ENCODE data around the gene ZNF80.
"Not testable (repeated sequence)": the region's sequence is repeated elsewhere in the genome, so short reads cannot be mapped to it uniquely, and the experiment has no call there.

The ZNF80 gene

GRCh38 chr3:114242947-114243346, 5.6 kb upstream of the ZNF80 start:
- no peaks in the 10 kb centered on the region for H3K9me3 ChIP-seq (replicated peaks; ENCODE audit: low read length)
- no peak overlapping the region for H3K4me2 ChIP-seq (ENCODE audit: low read length)
- no peak overlapping the region for H3K9ac ChIP-seq (ENCODE audit: low read depth, low read length)
- H3K4me3 ChIP-seq (ENCODE audit: low read length): no peak overlapping the region
- H3K27me3 ChIP-seq (ENCODE audit: control insufficient read depth, insufficient read depth, low read length): peaks cover 7% of the 10 kb centered on the region
- no peaks in the 10 kb centered on the region for H3K36me3 ChIP-seq (ENCODE audit: insufficient read depth, low read length)
- no peaks in the 10 kb centered on the region for H3K4me1 ChIP-seq (ENCODE audit: control insufficient read depth, insufficient read depth, low read length)

GRCh38 chr3:114241262-114241661, 3.9 kb upstream of the ZNF80 start:
- Histone ChIP-seq H3K27me3 (ENCODE audit: control insufficient read depth, insufficient read depth, low read length) (peaks cover 7% of the 10 kb centered on the region), H3K9me3 (replicated peaks; ENCODE audit: low read length) (no peaks in the 10 kb centered on the region), H3K4me1 (ENCODE audit: control insufficient read depth, insufficient read depth, low read length) (no peaks in the 10 kb centered on the region), H3K36me3 (ENCODE audit: insufficient read depth, low read length) (no peaks in the 10 kb centered on the region), H3K4me3 (ENCODE audit: low read length) (no peak overlapping the region), H3K9ac (ENCODE audit: low read depth, low read length) (no peak overlapping the region), H3K4me2 (ENCODE audit: low read length) (no peak overlapping the region)

DNA sequence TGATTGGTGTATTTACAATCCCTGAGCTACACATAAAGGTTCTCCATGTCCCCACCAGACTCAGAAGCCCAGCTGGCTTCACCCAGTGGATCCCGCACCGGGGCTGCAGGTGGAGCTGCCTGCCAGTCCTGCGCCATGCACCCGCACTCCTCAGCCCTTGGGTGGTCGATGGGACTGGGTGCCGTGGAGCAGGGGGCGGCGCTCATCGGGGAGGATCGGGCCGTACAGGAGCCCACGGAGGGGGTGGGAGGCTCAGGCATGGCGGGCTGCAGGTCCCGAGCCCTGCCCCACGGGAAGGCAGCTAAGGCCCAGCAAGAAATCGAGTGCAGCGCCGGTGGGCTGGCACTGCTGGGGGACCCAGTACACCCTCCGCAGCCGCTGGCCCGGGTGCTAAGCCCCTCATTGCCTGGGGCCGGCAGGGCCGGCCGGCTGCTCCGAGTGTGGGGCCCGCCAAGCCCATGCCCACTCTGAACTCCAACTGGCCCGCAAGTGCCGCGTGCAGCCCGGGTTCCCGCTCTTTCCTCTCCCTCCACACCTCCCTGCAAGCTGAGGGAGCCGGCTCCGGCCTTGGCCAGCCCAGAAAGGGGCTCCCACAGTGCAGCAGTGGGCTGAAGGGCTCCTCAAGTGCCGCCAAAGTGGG, 888 bp upstream of the ZNF80 start:
- H3K36me3 ChIP-seq (ENCODE audit: insufficient read depth, low read length); H3K4me2 ChIP-seq (ENCODE audit: low read length); H3K4me3 ChIP-seq (ENCODE audit: low read length); H3K27me3 ChIP-seq (ENCODE audit: control insufficient read depth, insufficient read depth, low read length); H3K9ac ChIP-seq (ENCODE audit: low read depth, low read length); H3K9me3 ChIP-seq (replicated peaks; ENCODE audit: low read length); H3K4me1 ChIP-seq (ENCODE audit: control insufficient read depth, insufficient read depth, low read length): not testable (repeated sequence)

- Histone ChIP-seq H3K9ac (ENCODE audit: low read depth, low read length) (no peak overlapping the region), H3K4me2 (ENCODE audit: low read length) (no peak overlapping the region), H3K27me3 (ENCODE audit: control insufficient read depth, insufficient read depth, low read length) (peaks cover 4% of the 10 kb centered on the region), H3K36me3 (ENCODE audit: insufficient read depth, low read length) (no peaks in the 10 kb centered on the region), H3K4me1 (ENCODE audit: control insufficient read depth, insufficient read depth, low read length) (no peaks in the 10 kb centered on the region), H3K4me3 (ENCODE audit: low read length) (no peak overlapping the region), H3K9me3 (replicated peaks; ENCODE audit: low read length) (no peaks in the 10 kb centered on the region)
These were observed 1.9 kb downstream of the ZNF80 start for GRCh38 chr3:114235431-114235830.

DNA sequence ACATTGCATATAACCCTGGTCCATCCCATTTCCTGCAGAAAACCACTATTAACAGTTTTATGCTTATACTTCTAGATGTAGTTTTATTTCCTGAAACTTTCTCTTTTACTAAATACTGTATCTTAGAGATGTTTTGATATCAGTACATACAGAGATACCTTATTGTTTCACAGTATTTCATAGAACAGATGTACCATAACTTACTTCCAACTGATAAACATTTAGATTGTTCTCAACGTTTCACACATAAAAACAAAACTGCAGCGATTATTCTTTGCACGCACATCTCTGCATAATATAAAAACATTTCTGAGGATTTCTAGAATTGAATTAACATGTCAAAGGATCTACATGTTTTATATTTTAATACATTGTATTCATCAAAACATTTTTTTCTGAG, 2.6 kb downstream of the ZNF80 start:
- Histone ChIP-seq H3K27me3 (ENCODE audit: control insufficient read depth, insufficient read depth, low read length) (peaks cover 1% of the 10 kb centered on the region), H3K36me3 (ENCODE audit: insufficient read depth, low read length) (no peaks in the 10 kb centered on the region), H3K4me1 (ENCODE audit: control insufficient read depth, insufficient read depth, low read length) (no peaks in the 10 kb centered on the region), H3K9me3 (replicated peaks; ENCODE audit: low read length) (no peaks in the 10 kb centered on the region), H3K9ac (ENCODE audit: low read depth, low read length) (no peak overlapping the region), H3K4me2 (ENCODE audit: low read length) (no peak overlapping the region), H3K4me3 (ENCODE audit: low read length) (no peak overlapping the region)

DNA sequence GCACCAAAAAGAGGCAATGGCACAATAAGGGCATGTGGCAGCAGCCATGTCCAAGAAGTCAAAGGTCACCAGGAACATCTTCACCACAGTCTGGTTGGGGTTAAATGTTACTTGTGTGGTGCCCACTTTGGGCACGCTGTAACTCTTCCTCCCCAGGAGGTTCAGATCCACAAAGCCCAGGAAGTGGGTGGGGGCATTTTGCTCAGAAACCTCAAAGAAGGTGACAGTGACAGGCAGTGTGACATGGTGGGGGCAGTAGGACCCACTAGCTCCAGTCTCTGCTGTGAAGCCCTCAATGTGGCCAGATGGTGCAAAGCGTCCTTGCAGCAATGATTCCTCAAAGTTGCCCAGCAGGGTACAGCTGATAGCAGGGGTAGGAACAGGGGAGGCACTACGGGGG, 5.8 kb downstream of the ZNF80 start:
- H3K4me3 ChIP-seq (ENCODE audit: low read length): no peak overlapping the region
- no peaks in the 10 kb centered on the region for H3K36me3 ChIP-seq (ENCODE audit: insufficient read depth, low read length)
- H3K9me3 ChIP-seq (replicated peaks; ENCODE audit: low read length): no peaks in the 10 kb centered on the region
- H3K4me2 ChIP-seq (ENCODE audit: low read length): no peak overlapping the region
- no peaks in the 10 kb centered on the region for H3K4me1 ChIP-seq (ENCODE audit: control insufficient read depth, insufficient read depth, low read length)
- H3K9ac ChIP-seq (ENCODE audit: low read depth, low read length): no peak overlapping the region
- peaks cover 9% of the 10 kb centered on the region for H3K27me3 ChIP-seq (ENCODE audit: control insufficient read depth, insufficient read depth, low read length)

DNA sequence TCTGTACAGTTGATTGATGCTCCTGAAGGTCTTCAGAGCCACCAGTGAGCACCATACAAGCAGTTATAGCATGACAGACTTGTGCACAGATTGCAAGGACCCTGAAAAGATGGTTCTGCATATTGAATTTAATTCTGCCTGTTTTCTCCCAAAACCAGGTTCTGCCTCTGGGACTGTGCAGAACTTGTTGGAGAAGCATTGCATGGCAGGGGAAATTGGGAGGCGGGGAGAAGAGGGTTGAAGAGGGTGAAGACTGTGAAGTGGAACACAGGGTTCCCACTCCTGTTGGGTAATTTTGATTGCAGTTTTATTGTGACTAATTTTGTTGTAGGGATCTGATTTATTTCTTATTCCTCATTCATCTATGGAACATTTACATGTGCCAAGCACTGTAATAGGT, 10.3 kb downstream of the ZNF80 start:
- H3K4me3 ChIP-seq (ENCODE audit: low read length): no peak overlapping the region
- H3K4me1 ChIP-seq (ENCODE audit: control insufficient read depth, insufficient read depth, low read length): no peaks in the 10 kb centered on the region
- H3K9ac ChIP-seq (ENCODE audit: low read depth, low read length): no peak overlapping the region
- H3K36me3 ChIP-seq (ENCODE audit: insufficient read depth, low read length): no peaks in the 10 kb centered on the region
- no peak overlapping the region for H3K4me2 ChIP-seq (ENCODE audit: low read length)
- H3K9me3 ChIP-seq (replicated peaks; ENCODE audit: low read length): no peaks in the 10 kb centered on the region
- H3K27me3 ChIP-seq (ENCODE audit: control insufficient read depth, insufficient read depth, low read length): peaks cover 9% of the 10 kb centered on the region

- peaks cover 9% of the 10 kb centered on the region for H3K27me3 ChIP-seq (ENCODE audit: control insufficient read depth, insufficient read depth, low read length)
- no peak overlapping the region for H3K4me3 ChIP-seq (ENCODE audit: low read length)
- H3K9me3 ChIP-seq (replicated peaks; ENCODE audit: low read length): no peaks in the 10 kb centered on the region
- no peak overlapping the region for H3K9ac ChIP-seq (ENCODE audit: low read depth, low read length)
- no peak overlapping the region for H3K4me2 ChIP-seq (ENCODE audit: low read length)
- H3K4me1 ChIP-seq (ENCODE audit: control insufficient read depth, insufficient read depth, low read length): no peaks in the 10 kb centered on the region
- no peaks in the 10 kb centered on the region for H3K36me3 ChIP-seq (ENCODE audit: insufficient read depth, low read length)
These were observed 11.1 kb downstream of the ZNF80 start for GRCh38 chr3:114226313-114226712.

GRCh38 chr3:114223143-114223542, 14.2 kb downstream of the ZNF80 start:
- Histone ChIP-seq H3K4me3 (ENCODE audit: low read length) (no peak overlapping the region), H3K4me1 (ENCODE audit: control insufficient read depth, insufficient read depth, low read length) (no peaks in the 10 kb centered on the region), H3K27me3 (ENCODE audit: control insufficient read depth, insufficient read depth, low read length) (peaks cover 17% of the 10 kb centered on the region), H3K4me2 (ENCODE audit: low read length) (no peak overlapping the region), H3K36me3 (ENCODE audit: insufficient read depth, low read length) (no peaks in the 10 kb centered on the region), H3K9ac (ENCODE audit: low read depth, low read length) (no peak overlapping the region), H3K9me3 (replicated peaks; ENCODE audit: low read length) (no peaks in the 10 kb centered on the region)

GRCh38 chr3:114221881-114222264, 15.5 kb downstream of the ZNF80 start:
- Histone ChIP-seq H3K9ac (ENCODE audit: low read depth, low read length) (no peak overlapping the region), H3K9me3 (replicated peaks; ENCODE audit: low read length) (no peaks in the 10 kb centered on the region), H3K4me3 (ENCODE audit: low read length) (no peak overlapping the region), H3K27me3 (ENCODE audit: control insufficient read depth, insufficient read depth, low read length) (peaks cover 13% of the 10 kb centered on the region), H3K4me1 (ENCODE audit: control insufficient read depth, insufficient read depth, low read length) (peaks cover 9% of the 10 kb centered on the region), H3K4me2 (ENCODE audit: low read length) (no peak overlapping the region), H3K36me3 (ENCODE audit: insufficient read depth, low read length) (no peaks in the 10 kb centered on the region)

GRCh38 chr3:114221165-114221880, 16.1 kb downstream of the ZNF80 start:
- Histone ChIP-seq H3K27me3 (ENCODE audit: control insufficient read depth, insufficient read depth, low read length) (peaks cover 13% of the 10 kb centered on the region), H3K4me2 (ENCODE audit: low read length) (no peak overlapping the region), H3K4me1 (ENCODE audit: control insufficient read depth, insufficient read depth, low read length) (peaks cover 15% of the 10 kb centered on the region), H3K4me3 (ENCODE audit: low read length) (no peak overlapping the region), H3K36me3 (ENCODE audit: insufficient read depth, low read length) (no peaks in the 10 kb centered on the region), H3K9me3 (replicated peaks; ENCODE audit: low read length) (no peaks in the 10 kb centered on the region), H3K9ac (ENCODE audit: low read depth, low read length) (no peak overlapping the region)

GRCh38 chr3:114219741-114220140, 17.6 kb downstream of the ZNF80 start:
- H3K4me3 ChIP-seq (ENCODE audit: low read length): no peak overlapping the region
- H3K9ac ChIP-seq (ENCODE audit: low read depth, low read length): no peak overlapping the region
- no peaks in the 10 kb centered on the region for H3K9me3 ChIP-seq (replicated peaks; ENCODE audit: low read length)
- H3K4me1 ChIP-seq (ENCODE audit: control insufficient read depth, insufficient read depth, low read length): peaks cover 30% of the 10 kb centered on the region
- no peak overlapping the region for H3K4me2 ChIP-seq (ENCODE audit: low read length)
- no peaks in the 10 kb centered on the region for H3K36me3 ChIP-seq (ENCODE audit: insufficient read depth, low read length)
- H3K27me3 ChIP-seq (ENCODE audit: control insufficient read depth, insufficient read depth, low read length): peaks cover 13% of the 10 kb centered on the region
